CD14-positive monocyte (primary cell): ENCODE measurements around the gene VAMP4. TPM values are rescaled to one million over a fixed set of nuclear protein-coding genes. Genes with fewer than 3 reads are reported as not detected.

Experiments
- DNase-seq, 3 donors: peaks; one replicate each; pipeline ENCODE4 v3.0.0-alpha.2; 2011 to 2022
- H2AFZ ChIP-seq: 2 replicates; pipeline ENCODE4 v1.6.0; 2012; ENCODE audit warnings: mild to moderate bottlenecking, low read depth, low read length, inconsistent platforms; ENCODE audit not compliant: insufficient read depth, poor library complexity, severe bottlenecking
- H3K27ac ChIP-seq, 2 donors: 1 replicate in 1 of 2; 2 replicates in 1 of 2; pipeline ENCODE4 v1.5.1; 2012 to 2013; ENCODE audit warnings: low read length in 2 of 2, control low read depth in 1 of 2, inconsistent platforms in 1 of 2, low read depth in 1 of 2, mild to moderate bottlenecking in 1 of 2
- H3K27me3 ChIP-seq, 2 donors: one replicate each; pipeline versions ENCODE4 v1.6.0 to v1.6.1; 2011 to 2013; ENCODE audit warnings: low read length in 2 of 2; ENCODE audit not compliant: control insufficient read depth in 2 of 2, insufficient read depth in 2 of 2
- H3K36me3 ChIP-seq, 2 donors: replicated peaks in 1 of 2; 1 replicate in 1 of 2; 2 replicates in 1 of 2; pipeline versions ENCODE4 v1.5.1 to v1.6.1; 2012 to 2013; ENCODE audit warnings: low read length in 2 of 2, control low read depth in 1 of 2, inconsistent platforms in 1 of 2, mild to moderate bottlenecking in 1 of 2; ENCODE audit not compliant: insufficient read depth in 2 of 2, control insufficient read depth in 1 of 2
- H3K4me1 ChIP-seq, 2 donors: 1 replicate in 1 of 2; 2 replicates in 1 of 2; pipeline versions ENCODE4 v1.5.1 to v1.6.1; 2012 to 2013; ENCODE audit warnings: low read length in 2 of 2, control low read depth in 1 of 2, inconsistent platforms in 1 of 2, mild to moderate bottlenecking in 1 of 2, moderate library complexity in 1 of 2; ENCODE audit not compliant: insufficient read depth in 2 of 2, control insufficient read depth in 1 of 2
- H3K4me2 ChIP-seq: replicated peaks from 2 replicates; pipeline ENCODE3; 2012; ENCODE audit warnings: low read length, moderate library complexity, mild to moderate bottlenecking; ENCODE audit not compliant: poor library complexity, severe bottlenecking; ENCODE audit errors: extremely low read depth
- H3K4me3 ChIP-seq, 3 experiments: fragments of 200-600 bp in 1 of 3; sonication (generic) in 1 of 3; replicated peaks in 1 of 3; 1 replicate in 2 of 3; 2 replicates in 1 of 3; pipeline ENCODE4 v1.5.1; 2011 to 2013; ENCODE audit warnings: low read length in 3 of 3, mild to moderate bottlenecking in 3 of 3, control low read depth in 2 of 3, low read depth in 2 of 3, inconsistent platforms in 1 of 3, moderate library complexity in 1 of 3
- H3K79me2 ChIP-seq: 2 replicates; pipeline ENCODE4 v1.6.0; 2012; ENCODE audit warnings: mild to moderate bottlenecking, control low read depth, inconsistent platforms, low read length, moderate library complexity; ENCODE audit not compliant: insufficient read depth
- H3K9ac ChIP-seq: 2 replicates; pipeline ENCODE4 v1.6.0; 2017; ENCODE audit warnings: low read length, mild to moderate bottlenecking; ENCODE audit not compliant: insufficient read depth, poor library complexity, severe bottlenecking
- H3K9me3 ChIP-seq, 2 donors: replicated peaks in 1 of 2; 1 replicate in 1 of 2; 2 replicates in 1 of 2; pipeline versions ENCODE4 v1.5.1 to v1.6.1; 2012 to 2013; ENCODE audit warnings: low read length in 2 of 2, control low read depth in 1 of 2; ENCODE audit not compliant: control insufficient read depth in 1 of 2, insufficient read depth in 1 of 2
- H4K20me1 ChIP-seq: 2 replicates; pipeline ENCODE4 v1.6.0; 2012; ENCODE audit warnings: mild to moderate bottlenecking, low read length, control low read depth, moderate library complexity; ENCODE audit not compliant: insufficient read depth
- H3K27ac Mint-ChIP-seq, 7 donors: one replicate each; pipeline ENCODE4 v1.8.0; 2020; ENCODE audit warnings: mild to moderate bottlenecking in 7 of 7, mixed read lengths in 7 of 7, moderate library complexity in 6 of 7, inconsistent platforms in 2 of 7
- H3K27me3 Mint-ChIP-seq, 3 donors: one replicate each; pipeline ENCODE4 v1.8.0; 2021 to 2022; ENCODE audit warnings: low read depth in 3 of 3, mild to moderate bottlenecking in 3 of 3, mixed read lengths in 3 of 3, moderate library complexity in 3 of 3, inconsistent platforms in 1 of 3
- H3K36me3 Mint-ChIP-seq, 2 donors: one replicate each; pipeline ENCODE4 v1.8.0; 2020; ENCODE audit warnings: mixed read lengths in 2 of 2, inconsistent platforms in 1 of 2, mild to moderate bottlenecking in 1 of 2
- H3K4me1 Mint-ChIP-seq: one replicate; pipeline ENCODE4 v1.8.0; 2020; ENCODE audit warnings: mild to moderate bottlenecking, mixed read lengths
- H3K4me3 Mint-ChIP-seq, 2 donors: one replicate each; pipeline ENCODE4 v1.8.0; 2020; ENCODE audit warnings: mild to moderate bottlenecking in 2 of 2, mixed read lengths in 2 of 2, moderate library complexity in 1 of 2
- H3K9me3 Mint-ChIP-seq, 7 donors: one replicate each; pipeline ENCODE4 v1.8.0; 2020 to 2022; ENCODE audit warnings: mixed read lengths in 7 of 7, mild to moderate bottlenecking in 6 of 7, moderate library complexity in 6 of 7, inconsistent platforms in 2 of 7
- WGBS: methylation state at CpG from one replicate; pipeline ENCODE4 v1.1.5; 2013; ENCODE audit warnings: missing lambda C conversion rate; ENCODE audit not compliant: insufficient coverage; 5-methylcytosine and 5-hydroxymethylcytosine counted together
- intact Hi-C, 2 donors: fragments of 100-400 bp; cut with micrococcal nuclease; formaldehyde crosslinking; loops; one replicate each; pipeline versions ENCODE4 v1.15.0 to v1.15.1; 2023
- polyA plus RNA-seq, 3 donors: library from polyadenylated mRNA; depleted of rRNA in 1 of 3; unstranded in 2 of 3; stranded (reverse) in 1 of 3; fragments of 300-500 nt in 2 of 3; fragments of >200 nt in 1 of 3; fragmentation: Illumina TruSeq in 2 of 3; gene quantifications; 1 replicate in 2 of 3; 2 replicates in 1 of 3; pipeline ENCODE4 v1.2.3, GENCODE V29; 2012 to 2021
- TF ChIP-seq, protein P1 (sequence below): fragments of 200-600 bp; IDR thresholded peaks from one replicate; pipeline ENCODE4 v1.8.0; 2022; ENCODE audit warnings: antibody characterized with exemption, mild to moderate bottlenecking

Gene VAMP4
- polyA plus RNA-seq, 3 donors: 13.3 to 19.5 (median 18.8) TPM

DNA sequence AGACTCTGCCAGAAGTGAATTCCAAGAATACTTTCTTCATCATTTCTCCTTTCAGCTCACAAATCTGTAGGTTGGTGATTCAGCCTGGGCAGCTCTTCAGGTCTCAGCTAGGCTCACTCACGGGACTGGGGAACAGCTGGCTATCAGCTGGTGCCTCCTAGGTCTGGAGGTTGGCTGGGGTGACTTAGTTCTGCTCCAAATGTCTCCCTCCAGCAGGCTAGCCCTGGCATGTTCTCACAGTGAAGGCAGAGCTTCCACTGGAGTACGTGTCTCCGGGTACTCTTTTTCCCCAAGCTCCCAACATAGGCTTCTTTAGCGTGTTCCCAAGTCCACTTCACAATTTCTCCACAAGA lies 12.5 kb upstream of the VAMP4 start:
- no peaks in the 10 kb centered on the region for H3K36me3 Mint-ChIP-seq
- H3K4me1 ChIP-seq: peaks cover 0 to 15% of the 10 kb centered on the region in 2 donors
- no CpG with 5 or more reads among the region's 4 CpGs for WGBS
- peaks cover 1 to 2% (median 2%) of the 10 kb centered on the region in 3 donors for H3K27me3 Mint-ChIP-seq
- H2AFZ ChIP-seq: no peak overlapping the region
- DNase-seq: no peak
- TF ChIP-seq, protein P1, sequence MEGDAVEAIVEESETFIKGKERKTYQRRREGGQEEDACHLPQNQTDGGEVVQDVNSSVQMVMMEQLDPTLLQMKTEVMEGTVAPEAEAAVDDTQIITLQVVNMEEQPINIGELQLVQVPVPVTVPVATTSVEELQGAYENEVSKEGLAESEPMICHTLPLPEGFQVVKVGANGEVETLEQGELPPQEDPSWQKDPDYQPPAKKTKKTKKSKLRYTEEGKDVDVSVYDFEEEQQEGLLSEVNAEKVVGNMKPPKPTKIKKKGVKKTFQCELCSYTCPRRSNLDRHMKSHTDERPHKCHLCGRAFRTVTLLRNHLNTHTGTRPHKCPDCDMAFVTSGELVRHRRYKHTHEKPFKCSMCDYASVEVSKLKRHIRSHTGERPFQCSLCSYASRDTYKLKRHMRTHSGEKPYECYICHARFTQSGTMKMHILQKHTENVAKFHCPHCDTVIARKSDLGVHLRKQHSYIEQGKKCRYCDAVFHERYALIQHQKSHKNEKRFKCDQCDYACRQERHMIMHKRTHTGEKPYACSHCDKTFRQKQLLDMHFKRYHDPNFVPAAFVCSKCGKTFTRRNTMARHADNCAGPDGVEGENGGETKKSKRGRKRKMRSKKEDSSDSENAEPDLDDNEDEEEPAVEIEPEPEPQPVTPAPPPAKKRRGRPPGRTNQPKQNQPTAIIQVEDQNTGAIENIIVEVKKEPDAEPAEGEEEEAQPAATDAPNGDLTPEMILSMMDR: no peak
- H3K79me2 ChIP-seq: no peaks in the 10 kb centered on the region
- H3K36me3 ChIP-seq: no peaks in the 10 kb centered on the region
- H3K4me3 ChIP-seq: no peak overlapping the region
- no peak overlapping the region for H3K27ac Mint-ChIP-seq
- no peaks in the 10 kb centered on the region for H3K9me3 ChIP-seq
- no peaks in the 10 kb centered on the region for H4K20me1 ChIP-seq
- no peak overlapping the region for H3K9ac ChIP-seq
- H3K9me3 Mint-ChIP-seq: peaks cover 0 to 6% (median 2%) of the 10 kb centered on the region in 7 donors
- intact Hi-C loops: no loop called here
- H3K27me3 ChIP-seq: no peaks in the 10 kb centered on the region
- no peak overlapping the region for H3K27ac ChIP-seq
- H3K4me1 Mint-ChIP-seq: peaks cover 15% of the 10 kb centered on the region
- H3K4me2 ChIP-seq: no peak overlapping the region
- H3K4me3 Mint-ChIP-seq: no peak overlapping the region

DNA sequence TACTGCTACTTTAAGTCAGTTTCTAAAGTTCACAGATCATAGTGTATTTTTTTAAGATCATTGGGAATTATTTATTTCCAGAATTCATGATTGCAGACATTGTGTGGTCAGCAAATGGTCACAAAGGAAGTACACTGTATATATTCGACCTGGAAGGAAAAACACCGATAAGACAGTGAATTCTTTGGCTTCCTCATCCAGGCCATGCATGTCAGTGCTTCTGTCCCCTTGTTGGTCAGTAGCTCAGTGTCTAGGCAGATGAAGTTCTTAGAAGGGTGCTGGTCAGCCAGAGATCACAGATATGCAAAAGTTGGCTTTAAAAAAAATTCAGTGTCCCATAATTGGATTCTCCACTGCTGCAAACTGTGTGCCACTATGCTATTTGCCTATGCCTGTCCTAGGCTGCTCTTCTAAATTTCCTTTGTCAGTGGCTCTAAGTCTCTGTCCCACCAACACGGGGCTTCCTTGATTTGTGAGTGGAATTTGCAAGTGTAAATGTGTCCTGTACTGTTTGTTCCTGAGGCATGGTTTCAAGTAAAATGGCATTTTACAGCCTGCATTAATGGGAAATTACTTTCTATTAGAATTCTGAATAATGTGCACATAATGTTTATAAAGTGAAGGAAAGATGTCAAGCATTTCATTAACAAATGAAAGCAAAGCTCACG lies 12.0 kb upstream of the VAMP4 start:
- WGBS: 67% methylated on average over 2 of the region's 4 CpGs
- intact Hi-C loops: no loop called here
- Mint-ChIP-seq H3K27me3 (peaks cover 1 to 2% (median 2%) of the 10 kb centered on the region in 3 donors), H3K27ac (no peak overlapping the region), H3K4me3 (no peak overlapping the region), H3K4me1 (peaks cover 15% of the 10 kb centered on the region), H3K9me3 (peaks cover 0 to 6% (median 2%) of the 10 kb centered on the region in 7 donors), H3K36me3 (no peaks in the 10 kb centered on the region)
- Histone ChIP-seq H2AFZ (no peak overlapping the region), H3K79me2 (no peaks in the 10 kb centered on the region), H3K27me3 (no peaks in the 10 kb centered on the region), H3K36me3 (no peaks in the 10 kb centered on the region), H3K4me2 (no peak overlapping the region), H4K20me1 (no peaks in the 10 kb centered on the region), H3K9ac (no peak overlapping the region), H3K4me1 (peaks cover 0 to 15% of the 10 kb centered on the region in 2 donors), H3K4me3 (no peak overlapping the region), H3K27ac (no peak overlapping the region), H3K9me3 (no peaks in the 10 kb centered on the region)
- no peak for DNase-seq
- TF ChIP-seq, protein P1: no peak
